Spleen (tissue), 11 donors: ENCODE data around the gene AQP2. TPM values are rescaled to one million over a fixed set of nuclear protein-coding genes. Genes with fewer than 3 reads are reported as not detected.

Source experiments
- DNase-seq: peaks from one replicate; pipeline ENCODE4 v3.0.0-alpha.2; 2020
- H3K27ac ChIP-seq, 8 donors: fragments of 200-600 bp; sonication (generic) in 7 of 8; 1 replicate in 4 of 8; 2 replicates in 4 of 8; pipeline versions ENCODE4 v1.5.0 to v1.8.0; 2016 to 2021; ENCODE audit warnings: inconsistent platforms in 4 of 8, mild to moderate bottlenecking in 4 of 8, moderate library complexity in 1 of 8
- H3K27me3 ChIP-seq, 7 donors: fragments of 200-600 bp; sonication (generic) in 6 of 7; replicated peaks in 1 of 7; 1 replicate in 4 of 7; 2 replicates in 3 of 7; pipeline versions ENCODE4 v1.5.0 to v1.8.0; 2016 to 2021; ENCODE audit warnings: inconsistent platforms in 3 of 7, mild to moderate bottlenecking in 1 of 7
- H3K36me3 ChIP-seq, 6 donors: fragments of 200-600 bp; sonication (generic) in 5 of 6; 1 replicate in 4 of 6; 2 replicates in 2 of 6; pipeline versions ENCODE4 v1.5.0 to v1.8.0; 2016 to 2021; ENCODE audit warnings: inconsistent platforms in 2 of 6
- H3K4me1 ChIP-seq, 6 donors: fragments of 200-600 bp; sonication (generic) in 5 of 6; 1 replicate in 3 of 6; 2 replicates in 3 of 6; pipeline versions ENCODE4 v1.5.0 to v1.8.0; 2016 to 2021; ENCODE audit warnings: inconsistent platforms in 3 of 6
- H3K4me3 ChIP-seq, 8 donors: fragments of 200-600 bp; sonication (generic) in 7 of 8; 1 replicate in 4 of 8; 2 replicates in 4 of 8; pipeline versions ENCODE4 v1.5.0 to v1.8.0; 2016 to 2021; ENCODE audit warnings: inconsistent platforms in 4 of 8, mild to moderate bottlenecking in 4 of 8, moderate library complexity in 2 of 8
- H3K9me3 ChIP-seq, 8 donors: fragments of 200-600 bp; sonication (generic) in 7 of 8; 1 replicate in 4 of 8; 2 replicates in 4 of 8; pipeline versions ENCODE4 v1.5.0 to v1.8.0; 2016 to 2021; ENCODE audit warnings: inconsistent platforms in 4 of 8
- CTCF ChIP-seq, 11 experiments: fragments of 200-600 bp in 7 of 11; fragments of 450-650 bp in 4 of 11; sonication (generic) in 4 of 11; IDR thresholded peaks in 8 of 11; conservative IDR thresholded peaks in 3 of 11; 1 replicate in 7 of 11; 2 replicates in 4 of 11; pipeline versions ENCODE4 v1.4.0 to v1.8.0; 2016 to 2021; ENCODE audit warnings: antibody characterized with exemption in 11 of 11, inconsistent platforms in 4 of 11, mild to moderate bottlenecking in 1 of 11
- POLR2A ChIP-seq, 3 donors: fragments of 450-650 bp; IDR thresholded peaks; one replicate each; pipeline ENCODE4 v1.5.1; 2017; ENCODE audit warnings: antibody characterized with exemption in 3 of 3, mild to moderate bottlenecking in 1 of 3
- POLR2AphosphoS5 ChIP-seq, 3 donors: sonication (generic); formaldehyde crosslinking; IDR thresholded peaks; one replicate each; pipeline ENCODE4 v1.5.1; 2017; ENCODE audit warnings: antibody characterized with exemption in 3 of 3
- WGBS, 5 donors: extraction: QIAGEN DNeasy Blood & Tissue Kit in 3 of 5; methylation state at CpG; one replicate each; pipeline versions ENCODE4 v1.1.5 to v1.1.7; 2013 to 2018; 5-methylcytosine and 5-hydroxymethylcytosine counted together
- intact Hi-C: fragments of 100-400 bp; cut with DNase I; formaldehyde crosslinking; loops from one replicate; pipeline ENCODE4 v1.15.0; 2023; ENCODE audit warnings: low total_unique reads
- polyA plus RNA-seq, 3 donors: library from polyadenylated mRNA; stranded (reverse); fragments of 200-250 nt; gene quantifications; one replicate each; pipeline ENCODE4 v1.2.1, GENCODE V29; 2013
- total RNA-seq, 7 donors: library from RNA; depleted of rRNA in 3 of 7; stranded (reverse); fragments of >200 nt in 3 of 7; fragmentation: NEBNext Ultra II Directional in 4 of 7; extraction: Animal tissue kit (Norgen Biotek cat#: 25700) in 4 of 7; gene quantifications; one replicate each; pipeline versions ENCODE4 v1.1.0 to v1.2.1, GENCODE V29; 2016 to 2021
- donor health status: healthy with polysubstance abuse.
- donor health status: DM: no; HTN: no; CAD: no; lungs with moderate emphysema.
- donor health status: DM: no; HTN: no; CAD: no.
- donor health status: Bipolar disorder and iron deficiency.
- donor health status: healthy.
- donor health status: DM: no; HTN: no; CAD: no.
- donor health status: DM: yes; HTN: yes; CAD: no.

AQP2 gene
- total and polyA plus RNA-seq, 10 donors, result not detected

GRCh38 chr12:49954863-49955830, 4.6 kb downstream of the AQP2 start:
- 24 to 44% (median 29%) methylated on average over 22 to 53 of the region's 53 CpGs for WGBS, 5 donors
- Histone ChIP-seq H3K27ac (no peak overlapping the region), H3K9me3 (no peaks in the 10 kb centered on the region), H3K27me3 (peaks cover 0 to 91% (median 33%) of the 10 kb centered on the region in 7 donors), H3K4me1 (peaks cover 0 to 51% (median 14%) of the 10 kb centered on the region in 6 donors), H3K4me3 (peak overlapping the region in 1 of 8 donors; percentile 19), H3K36me3 (no peaks in the 10 kb centered on the region)
- no peak for TF ChIP-seq POLR2AphosphoS5 (IDR thresholded peaks at IDR 0.05)
- TF ChIP-seq POLR2A (IDR thresholded peaks at IDR 0.05), result no peak
- TF ChIP-seq CTCF (IDR thresholded peaks at IDR 0.05 in 8 of 11, conservative IDR thresholded peaks at IDR 0.05 in 3 of 11), result no peak
- DNase-seq, result peak; percentile 59
- intact Hi-C loops, result no loop called here

- peak; percentile 21 for DNase-seq
- intact Hi-C loops, result no loop called here
- Histone ChIP-seq H3K9me3 (no peaks in the 10 kb centered on the region), H3K27me3 (peaks cover 0 to 92% (median 43%) of the 10 kb centered on the region in 7 donors), H3K4me1 (peaks cover 0 to 60% (median 21%) of the 10 kb centered on the region in 6 donors), H3K36me3 (no peaks in the 10 kb centered on the region), H3K4me3 (no peak overlapping the region), H3K27ac (no peak overlapping the region)
- TF ChIP-seq CTCF (IDR thresholded peaks at IDR 0.05 in 8 of 11, conservative IDR thresholded peaks at IDR 0.05 in 3 of 11) (no peak), POLR2A (IDR thresholded peaks at IDR 0.05) (no peak), POLR2AphosphoS5 (IDR thresholded peaks at IDR 0.05) (no peak)
- WGBS, 5 donors, result 24 to 31% (median 28%) methylated on average over 13 of the region's 13 CpGs
Observed at GRCh38 chr12:49955899-49956662, 5.5 kb downstream of the AQP2 start.

- Histone ChIP-seq H3K27ac (no peak overlapping the region), H3K27me3 (peaks cover 0 to 95% (median 47%) of the 10 kb centered on the region in 7 donors), H3K4me3 (no peak overlapping the region), H3K4me1 (peaks cover 3 to 61% (median 23%) of the 10 kb centered on the region in 6 donors), H3K36me3 (no peaks in the 10 kb centered on the region), H3K9me3 (no peaks in the 10 kb centered on the region)
- DNase-seq, result no peak
- intact Hi-C loops, result no loop called here
- TF ChIP-seq POLR2AphosphoS5 (IDR thresholded peaks at IDR 0.05) (no peak), CTCF (IDR thresholded peaks at IDR 0.05 in 8 of 11, conservative IDR thresholded peaks at IDR 0.05 in 3 of 11) (no peak), POLR2A (IDR thresholded peaks at IDR 0.05) (no peak)
- WGBS, 5 donors, result 71 to 83% (median 76%) methylated on average over 6 of the region's 6 CpGs
Observed at GRCh38 chr12:49956663-49957569, 6.4 kb downstream of the AQP2 start.
